DOHH2 (cell line): ENCODE results near the gene UBXN2A.

Source experiments
- H3F3A ChIP-seq: fragments of 200-600 bp; sonication (generic), shearing (Covaris generic); 2 replicates; pipeline ENCODE4 v1.6.0; 2016; ENCODE audit warnings: antibody characterized with exemption, mild to moderate bottlenecking; ENCODE audit not compliant: control insufficient read depth, insufficient read depth
- H3K27ac ChIP-seq: fragments of 200-600 bp; sonication (generic); 2 replicates; pipeline ENCODE4 v1.5.1; 2014; ENCODE audit warnings: low read depth, mild to moderate bottlenecking, low read length, moderate library complexity
- H3K27me3 ChIP-seq: fragments of 200-600 bp; sonication (generic); 2 replicates; pipeline ENCODE4 v1.6.1; 2014; ENCODE audit warnings: mild to moderate bottlenecking, low read length, mixed read lengths; ENCODE audit not compliant: control insufficient read depth
- H3K36me3 ChIP-seq: fragments of 200-600 bp; sonication (generic); 2 replicates; pipeline ENCODE4 v1.6.1; 2014; ENCODE audit warnings: mild to moderate bottlenecking, low read length, moderate library complexity, mixed read lengths; ENCODE audit not compliant: control insufficient read depth
- H3K4me1 ChIP-seq: fragments of 200-600 bp; sonication (generic); 2 replicates; pipeline ENCODE4 v1.6.1; 2014; ENCODE audit warnings: mild to moderate bottlenecking, low read length, mixed read lengths; ENCODE audit not compliant: control insufficient read depth
- H3K4me2 ChIP-seq: fragments of 200-600 bp; sonication (generic); 2 replicates; pipeline ENCODE4 v1.6.0; 2014; ENCODE audit warnings: mild to moderate bottlenecking, low read length, moderate library complexity
- H3K4me3 ChIP-seq: fragments of 200-600 bp; sonication (generic); 2 replicates; pipeline ENCODE4 v1.5.1; 2014; ENCODE audit warnings: mild to moderate bottlenecking, low read length, mixed read lengths
- H3K79me2 ChIP-seq: fragments of 200-600 bp; sonication (generic); 2 replicates; pipeline ENCODE4 v1.6.1; 2014; ENCODE audit warnings: mild to moderate bottlenecking, low read length, mixed read lengths; ENCODE audit not compliant: control insufficient read depth
- H3K9me2 ChIP-seq: fragments of 200-600 bp; sonication (generic); replicated peaks from 2 replicates; pipeline ENCODE4 v1.6.1; 2014; ENCODE audit warnings: mild to moderate bottlenecking, low read length, mixed read lengths; ENCODE audit not compliant: control insufficient read depth
- H3K9me3 ChIP-seq: fragments of 200-600 bp; sonication (generic); 2 replicates; pipeline ENCODE4 v1.6.1; 2014; ENCODE audit warnings: antibody characterized with exemption, low read length, mixed read lengths; ENCODE audit not compliant: control insufficient read depth, insufficient read depth
- H4K20me1 ChIP-seq: fragments of 200-600 bp; sonication (generic); 2 replicates; pipeline ENCODE4 v1.6.0; 2014; ENCODE audit warnings: low read depth, mild to moderate bottlenecking, antibody characterized with exemption, low read length, moderate library complexity; ENCODE audit not compliant: control insufficient read depth, insufficient read depth
- EZH2phosphoT487 ChIP-seq: fragments of 200-600 bp; sonication (generic); IDR thresholded peaks from 2 replicates; pipeline ENCODE4 v1.6.1; 2017; ENCODE audit warnings: borderline replicate concordance, mild to moderate bottlenecking, antibody characterized with exemption, low read length, moderate library complexity, mixed read lengths
- TF ChIP-seq, protein P1 (sequence below): fragments of 200-600 bp; sonication (generic); IDR thresholded peaks from one replicate; pipeline ENCODE4 v1.5.1; 2014; ENCODE audit warnings: antibody characterized with exemption, mild to moderate bottlenecking, low read depth, low read length; ENCODE audit not compliant: poor library complexity, severe bottlenecking

Gene UBXN2A

DNA sequence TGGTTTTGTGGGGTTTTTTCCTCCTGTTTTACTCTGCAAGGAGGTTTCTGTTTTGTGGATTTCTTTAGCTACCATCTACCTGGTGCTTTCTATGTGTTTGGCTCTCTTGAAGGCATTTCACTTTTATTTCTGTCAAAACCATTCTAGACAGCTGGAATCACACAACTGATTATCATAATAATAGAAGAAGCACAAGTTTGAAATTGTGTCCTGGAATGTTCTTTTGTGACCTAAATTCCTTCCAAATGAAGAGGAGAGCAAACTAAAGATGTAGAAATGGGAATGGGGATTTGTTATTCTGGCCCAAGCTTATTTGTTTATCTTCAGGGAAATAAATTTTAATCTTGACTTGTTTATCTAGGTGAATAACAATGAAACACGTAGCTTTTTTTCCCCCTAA, 52.7 kb downstream of the UBXN2A start:
- no peak overlapping the region for H3K4me2 ChIP-seq
- H3K27ac ChIP-seq: no peak overlapping the region
- TF ChIP-seq EZH2phosphoT487: no peak
- TF ChIP-seq, protein P1, sequence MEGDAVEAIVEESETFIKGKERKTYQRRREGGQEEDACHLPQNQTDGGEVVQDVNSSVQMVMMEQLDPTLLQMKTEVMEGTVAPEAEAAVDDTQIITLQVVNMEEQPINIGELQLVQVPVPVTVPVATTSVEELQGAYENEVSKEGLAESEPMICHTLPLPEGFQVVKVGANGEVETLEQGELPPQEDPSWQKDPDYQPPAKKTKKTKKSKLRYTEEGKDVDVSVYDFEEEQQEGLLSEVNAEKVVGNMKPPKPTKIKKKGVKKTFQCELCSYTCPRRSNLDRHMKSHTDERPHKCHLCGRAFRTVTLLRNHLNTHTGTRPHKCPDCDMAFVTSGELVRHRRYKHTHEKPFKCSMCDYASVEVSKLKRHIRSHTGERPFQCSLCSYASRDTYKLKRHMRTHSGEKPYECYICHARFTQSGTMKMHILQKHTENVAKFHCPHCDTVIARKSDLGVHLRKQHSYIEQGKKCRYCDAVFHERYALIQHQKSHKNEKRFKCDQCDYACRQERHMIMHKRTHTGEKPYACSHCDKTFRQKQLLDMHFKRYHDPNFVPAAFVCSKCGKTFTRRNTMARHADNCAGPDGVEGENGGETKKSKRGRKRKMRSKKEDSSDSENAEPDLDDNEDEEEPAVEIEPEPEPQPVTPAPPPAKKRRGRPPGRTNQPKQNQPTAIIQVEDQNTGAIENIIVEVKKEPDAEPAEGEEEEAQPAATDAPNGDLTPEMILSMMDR: no peak
- no peaks in the 10 kb centered on the region; the same call in 1 of the 2 replicates for H4K20me1 ChIP-seq
- no peaks in the 10 kb centered on the region for H3K79me2 ChIP-seq
- H3K9me3 ChIP-seq: no peaks in the 10 kb centered on the region
- H3K27me3 ChIP-seq: no peaks in the 10 kb centered on the region
- H3K36me3 ChIP-seq: no peaks in the 10 kb centered on the region
- H3K9me2 ChIP-seq: no peaks in the 10 kb centered on the region
- no peak overlapping the region for H3K4me3 ChIP-seq
- H3K4me1 ChIP-seq: peaks cover 4% of the 10 kb centered on the region
- 0 out of 2 replicates have a peak, but pooled peaks cover 3% of the 10 kb centered on the region for H3F3A ChIP-seq

DNA sequence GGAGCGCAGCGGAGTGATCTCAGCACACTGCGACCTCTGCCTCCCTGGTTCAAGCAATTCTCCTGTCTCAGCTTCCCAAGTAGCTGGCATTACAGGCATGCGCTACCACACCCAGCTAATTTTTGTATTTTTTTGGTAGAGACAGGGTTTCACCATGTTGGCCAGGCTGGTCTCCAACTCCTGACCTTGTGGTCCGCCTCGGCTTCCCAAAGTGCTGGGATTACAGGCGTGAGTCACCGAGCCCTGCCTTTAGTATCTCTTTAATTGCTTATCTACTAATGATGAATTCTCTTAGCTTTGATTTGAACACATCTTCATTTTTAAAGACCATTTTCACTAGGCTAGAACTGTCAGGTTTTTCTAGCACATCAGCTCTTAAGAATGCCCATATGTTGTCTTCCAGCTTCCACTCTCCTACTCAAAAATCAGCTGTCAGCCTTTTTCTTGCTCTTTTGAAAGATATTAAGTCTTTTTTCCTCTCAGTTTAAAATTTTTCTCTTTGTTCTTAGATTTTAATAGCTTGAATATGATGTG, 53.5 kb downstream of the UBXN2A start:
- Histone ChIP-seq H3K27me3 (no peaks in the 10 kb centered on the region), H4K20me1 (no peaks in the 10 kb centered on the region; the same call in 1 of the 2 replicates), H3F3A (no peaks in the 10 kb centered on the region), H3K4me1 (no peaks in the 10 kb centered on the region), H3K4me3 (no peak overlapping the region), H3K9me3 (no peaks in the 10 kb centered on the region), H3K27ac (no peak overlapping the region), H3K36me3 (no peaks in the 10 kb centered on the region), H3K9me2 (no peaks in the 10 kb centered on the region), H3K79me2 (no peaks in the 10 kb centered on the region), H3K4me2 (no peak overlapping the region)
- TF ChIP-seq EZH2phosphoT487: no peak
- TF ChIP-seq, protein P1: no peak

DNA sequence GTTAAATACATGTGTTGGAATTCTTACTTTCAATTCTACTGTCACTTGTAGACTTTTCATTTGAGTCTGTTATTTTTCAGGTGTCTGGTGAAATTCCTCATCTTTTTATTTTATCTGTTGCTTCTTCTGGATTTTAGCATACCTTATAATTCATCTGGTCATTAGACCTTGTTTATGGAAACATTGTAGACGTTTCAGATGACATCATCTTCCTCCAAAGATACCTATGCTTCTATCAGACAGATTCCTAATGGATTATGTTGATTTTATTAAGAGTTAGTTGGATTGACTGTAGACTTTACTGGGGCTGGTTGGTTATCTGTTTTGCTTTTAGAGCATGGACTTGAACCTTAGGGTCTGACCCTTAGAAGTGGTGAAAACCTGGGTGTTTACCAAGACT, 54.3 kb downstream of the UBXN2A start:
- Histone ChIP-seq H3K79me2 (no peaks in the 10 kb centered on the region), H3K9me3 (no peaks in the 10 kb centered on the region), H3K9me2 (no peaks in the 10 kb centered on the region), H3K4me1 (no peaks in the 10 kb centered on the region), H3K4me2 (no peak overlapping the region), H3K36me3 (no peaks in the 10 kb centered on the region), H3K27ac (no peak overlapping the region), H4K20me1 (no peaks in the 10 kb centered on the region; the same call in 1 of the 2 replicates), H3K4me3 (no peak overlapping the region), H3F3A (no peaks in the 10 kb centered on the region), H3K27me3 (no peaks in the 10 kb centered on the region)
- TF ChIP-seq, protein P1: no peak
- no peak for TF ChIP-seq EZH2phosphoT487

DNA sequence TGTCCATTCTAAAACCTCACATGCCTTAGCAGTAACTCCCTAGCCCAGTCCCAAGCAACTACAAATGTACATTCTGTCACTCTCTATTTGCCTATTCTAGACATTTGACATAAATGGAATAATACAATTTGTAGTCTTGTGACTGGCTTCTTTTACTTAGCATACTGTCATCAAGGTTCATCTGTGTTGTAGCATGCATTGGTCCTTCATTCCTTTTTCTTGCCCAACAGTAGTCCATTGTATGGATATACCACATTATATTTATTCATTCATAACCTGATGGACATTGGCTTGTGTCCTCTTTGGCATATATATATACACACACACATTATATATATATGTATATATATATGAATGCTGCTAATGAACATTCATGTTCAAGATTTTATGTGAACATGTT, 67.4 kb downstream of the UBXN2A start:
- no peaks in the 10 kb centered on the region for H4K20me1 ChIP-seq
- H3K79me2 ChIP-seq: no peaks in the 10 kb centered on the region
- peaks cover 30% of the 10 kb centered on the region for H3K27me3 ChIP-seq
- no peaks in the 10 kb centered on the region for H3K9me2 ChIP-seq
- no peak overlapping the region for H3K27ac ChIP-seq
- H3K4me1 ChIP-seq: peaks cover 4% of the 10 kb centered on the region; the same call in 1 of the 2 replicates
- H3K36me3 ChIP-seq: no peaks in the 10 kb centered on the region
- H3K4me2 ChIP-seq: no peak overlapping the region
- H3K9me3 ChIP-seq: no peaks in the 10 kb centered on the region
- TF ChIP-seq EZH2phosphoT487: no peak
- TF ChIP-seq, protein P1: no peak
- H3K4me3 ChIP-seq: no peak overlapping the region
- no peaks in the 10 kb centered on the region for H3F3A ChIP-seq
